Measurements from ENCODE around the gene RNF41.

- no peak for TF ChIP-seq CTCF (IDR thresholded peaks at IDR 0.05; ENCODE audit: low read depth, low read length, poor library complexity, severe bottlenecking)
- TF ChIP-seq EZH2phosphoT487 (IDR thresholded peaks at IDR 0.05; ENCODE audit: borderline replicate concordance, low read length): no peak
These were observed 21.3 kb upstream of the RNF41 start for GRCh38 chr12:56242986-56243385.
